NCI-H187 (cell line): ENCODE measurements around the gene REPS2.

Experiments used
- DNase-seq, 2 experiments: peaks; one replicate each; lab custom pipeline; 2025; lab: John Stamatoyannopoulos, UW

REPS2 gene

GRCh38 chrX:17000751-17001150, 54.3 kb downstream of the REPS2 start:
- DNase-seq = no peak

DNA sequence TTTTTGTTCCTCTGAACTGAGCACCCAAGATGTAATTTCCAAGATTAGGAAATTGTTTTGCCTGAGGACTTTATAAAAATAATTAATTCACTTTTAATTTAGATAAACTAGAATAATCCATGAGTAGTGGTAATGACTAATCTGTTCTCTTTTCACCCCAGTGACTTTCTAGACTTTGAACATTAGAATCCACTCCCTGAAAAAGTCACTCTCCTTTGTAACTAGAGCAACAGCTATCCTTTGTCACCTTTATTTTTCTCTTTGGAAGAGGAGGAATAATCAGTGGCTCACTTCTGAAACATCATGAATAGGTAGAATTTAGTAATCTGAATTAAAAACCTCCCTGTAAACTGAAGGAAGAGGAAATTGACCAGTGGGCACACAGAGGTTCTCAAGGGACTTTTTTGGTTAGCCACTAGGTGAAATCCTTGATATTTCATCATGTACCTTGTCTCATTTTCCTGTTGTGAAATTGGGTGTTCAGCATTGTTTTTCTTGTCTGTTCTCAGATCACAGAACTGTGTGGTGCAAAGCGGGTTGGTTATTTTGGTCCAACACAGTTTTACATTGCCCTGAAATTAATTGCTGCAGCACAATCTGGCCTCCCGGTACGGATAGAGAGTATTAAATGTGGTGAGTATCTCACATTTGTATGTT, 59.4 kb downstream of the REPS2 start:
- DNase-seq = no peak

DNA sequence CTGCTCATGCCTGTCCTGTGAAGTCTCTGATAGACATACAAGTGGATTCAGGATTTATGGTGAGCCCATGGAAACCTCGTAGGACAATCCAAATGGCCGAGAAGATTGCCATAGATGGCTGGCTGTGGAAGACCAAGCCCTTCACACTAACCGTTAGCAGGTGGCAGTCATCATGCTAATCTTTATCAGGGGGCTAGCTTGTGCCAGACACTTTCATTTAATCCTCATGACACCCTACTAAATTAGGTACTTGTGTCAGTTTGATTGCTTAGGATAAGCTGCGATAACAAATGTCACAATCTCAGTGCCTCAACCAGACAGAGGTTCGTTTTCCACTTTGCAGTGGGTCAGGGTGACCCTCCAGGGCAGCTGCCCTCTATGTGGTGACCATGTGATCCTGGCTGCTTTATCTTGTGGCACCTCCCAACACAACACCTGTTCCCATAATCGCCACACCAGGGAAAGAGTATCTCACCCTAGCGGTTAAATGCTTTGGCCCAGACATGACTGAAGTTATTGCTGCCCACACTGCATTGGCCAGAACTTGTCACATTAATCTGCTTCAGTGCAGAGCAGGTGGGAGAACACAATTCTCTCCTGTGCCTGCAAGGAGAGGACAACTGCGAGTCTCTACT, 60.8 kb downstream of the REPS2 start:
- DNase-seq = no peak

- no peak for DNase-seq
Measured at GRCh38 chrX:17009856-17010625, 63.6 kb downstream of the REPS2 start.

DNA sequence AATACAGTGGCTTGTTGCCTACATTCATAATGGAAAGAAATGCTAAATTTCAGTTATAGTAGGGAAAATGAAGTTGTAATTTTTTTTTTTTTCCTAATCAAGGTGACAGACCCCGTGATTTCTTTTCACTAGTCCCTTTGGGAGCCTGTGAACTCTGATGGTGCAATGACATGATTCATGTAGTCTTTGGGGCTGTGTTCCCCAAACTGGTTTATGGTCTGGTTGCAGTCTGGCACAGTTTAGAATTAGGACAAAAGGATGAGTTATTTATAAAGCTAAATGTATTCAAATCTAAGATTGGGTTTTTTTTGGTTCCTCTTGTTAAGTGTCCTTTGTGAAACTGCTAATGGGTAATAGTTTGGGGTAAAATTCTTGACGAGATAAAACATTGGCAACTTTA, 66.0 kb downstream of the REPS2 start:
- no peak for DNase-seq

DNA sequence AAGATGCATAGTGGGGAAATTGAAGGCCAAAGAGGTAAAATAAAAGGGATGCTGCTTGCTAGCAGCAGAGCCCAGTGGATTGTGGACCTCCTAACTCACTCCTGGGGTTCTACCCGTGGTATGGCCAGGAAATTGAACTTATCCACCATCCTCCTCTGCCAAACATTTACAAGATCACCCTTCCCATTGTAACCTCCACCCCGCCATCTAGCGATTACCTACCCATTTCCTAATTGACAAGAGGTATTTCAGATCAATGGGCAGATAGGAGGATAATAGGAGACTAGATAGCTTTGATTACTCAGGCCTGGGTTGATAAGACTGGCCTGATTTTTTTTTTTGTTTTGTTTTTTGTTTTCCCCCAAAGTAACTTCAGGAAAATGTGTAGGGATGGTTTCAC, 67.8 kb downstream of the REPS2 start:
- DNase-seq = no peak

GRCh38 chrX:17017134-17017533, 70.7 kb downstream of the REPS2 start:
- DNase-seq = no peak

GRCh38 chrX:17020356-17020755, 73.9 kb downstream of the REPS2 start:
- DNase-seq = no peak

- DNase-seq = no peak
Measured at GRCh38 chrX:17020851-17021821, 74.7 kb downstream of the REPS2 start.

DNA sequence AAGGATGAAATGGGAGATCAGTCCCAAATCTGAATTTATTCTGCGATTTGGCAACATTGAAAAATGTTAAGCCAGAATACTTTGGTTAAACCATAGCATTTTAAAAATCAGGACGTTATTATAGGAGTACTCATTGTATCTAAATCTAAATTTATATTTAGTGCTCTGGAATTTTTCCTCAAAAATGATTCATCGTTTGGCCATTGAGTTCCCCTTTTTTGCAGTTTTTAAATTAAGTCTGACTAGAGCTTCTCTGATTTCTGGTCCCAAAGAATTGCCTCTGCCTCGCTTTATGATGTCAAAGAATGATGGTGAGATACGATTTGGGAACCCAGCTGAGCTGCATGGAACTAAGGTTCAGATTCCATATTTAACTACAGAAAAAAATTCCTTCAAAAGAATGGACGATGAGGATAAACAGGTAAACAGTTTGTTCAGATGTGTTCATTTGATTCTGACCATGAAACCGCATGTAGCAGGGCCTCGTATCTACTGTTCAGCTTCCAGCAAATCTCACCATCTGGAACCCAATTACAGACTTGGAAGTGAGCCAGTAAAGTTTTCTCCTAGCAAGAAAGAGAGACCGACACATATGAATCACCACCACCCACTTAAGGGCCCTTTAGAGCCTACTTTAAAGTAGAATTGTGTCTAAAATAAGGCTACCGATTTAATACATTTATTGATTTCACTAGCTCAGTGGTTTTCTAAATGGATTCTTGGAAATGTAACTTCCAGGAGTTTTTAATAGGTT, 75.6 kb downstream of the REPS2 start:
- DNase-seq = peak in 1 of 2 experiments; percentile 34

DNA sequence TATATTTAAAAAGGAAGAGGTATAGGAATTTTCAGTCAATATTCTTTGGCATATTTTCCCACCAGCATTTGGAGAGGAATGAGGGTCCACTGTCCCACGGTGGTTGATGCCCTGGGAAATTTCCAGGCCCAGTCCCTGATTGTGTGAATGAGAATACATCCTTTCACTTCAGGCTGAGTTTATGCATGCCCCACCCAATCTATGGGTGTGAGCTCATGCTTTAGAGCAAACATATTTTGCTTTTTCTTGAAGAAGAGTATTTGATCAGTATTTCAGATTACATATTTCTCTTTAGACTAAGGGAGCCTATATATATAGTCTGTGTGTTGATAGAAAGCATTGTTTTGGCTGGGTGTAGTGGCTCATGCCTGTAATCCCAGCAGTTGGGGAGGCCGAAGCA, 77.2 kb downstream of the REPS2 start:
- no peak for DNase-seq

DNA sequence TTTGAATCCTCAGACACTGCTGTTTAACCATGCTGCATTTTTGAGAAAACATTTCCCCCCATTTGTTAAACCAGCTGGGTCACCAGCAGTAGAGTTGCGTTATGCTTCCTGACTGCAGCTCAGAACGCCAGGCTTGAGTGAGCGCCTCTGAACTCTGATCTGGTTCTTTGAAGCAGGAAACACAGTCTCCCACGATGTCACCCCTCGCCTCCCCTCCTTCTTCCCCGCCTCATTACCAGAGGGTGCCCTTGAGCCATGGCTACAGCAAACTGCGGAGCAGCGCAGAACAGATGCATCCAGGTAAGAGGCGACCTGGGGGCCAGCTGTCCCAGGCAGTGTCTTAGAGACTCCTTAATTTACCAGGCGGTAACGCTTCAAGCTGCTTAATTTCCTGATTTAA, 78.4 kb downstream of the REPS2 start:
- DNase-seq = no peak

DNA sequence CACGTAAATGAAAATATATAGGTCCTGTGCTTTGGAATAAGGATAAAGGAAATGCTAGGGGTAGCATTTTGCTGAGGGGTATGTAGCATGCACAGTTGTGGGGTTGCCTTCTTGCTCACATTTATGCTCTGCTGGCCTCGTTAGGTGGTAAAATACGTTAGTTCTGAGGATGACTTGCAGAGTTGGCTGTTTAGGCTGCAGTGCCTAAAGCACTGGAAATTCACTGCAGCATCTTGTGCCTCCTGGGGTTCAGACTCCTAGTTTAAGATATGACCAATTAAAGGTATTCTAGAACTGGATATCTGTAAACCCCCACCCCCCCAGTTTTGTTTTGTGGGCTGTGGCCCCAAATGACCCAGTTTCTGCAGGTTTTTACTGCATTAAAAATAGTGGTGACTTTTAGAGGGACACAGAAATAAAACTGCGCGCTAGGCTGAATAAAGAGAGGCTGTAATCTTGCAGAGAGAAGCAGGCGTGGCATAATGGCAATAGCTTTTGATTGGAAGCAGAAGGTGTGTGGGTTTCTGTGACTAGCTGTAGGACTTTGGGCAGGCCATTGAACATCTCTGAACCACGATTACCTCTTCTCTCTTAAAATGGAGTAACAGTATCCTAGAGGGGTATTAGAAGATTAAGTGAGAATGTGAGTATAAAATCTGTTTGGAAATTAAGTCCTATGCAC, 79.3 kb downstream of the REPS2 start:
- DNase-seq = no peak

- DNase-seq = no peak
Measured at GRCh38 chrX:17027931-17028330, 81.5 kb downstream of the REPS2 start.

DNA sequence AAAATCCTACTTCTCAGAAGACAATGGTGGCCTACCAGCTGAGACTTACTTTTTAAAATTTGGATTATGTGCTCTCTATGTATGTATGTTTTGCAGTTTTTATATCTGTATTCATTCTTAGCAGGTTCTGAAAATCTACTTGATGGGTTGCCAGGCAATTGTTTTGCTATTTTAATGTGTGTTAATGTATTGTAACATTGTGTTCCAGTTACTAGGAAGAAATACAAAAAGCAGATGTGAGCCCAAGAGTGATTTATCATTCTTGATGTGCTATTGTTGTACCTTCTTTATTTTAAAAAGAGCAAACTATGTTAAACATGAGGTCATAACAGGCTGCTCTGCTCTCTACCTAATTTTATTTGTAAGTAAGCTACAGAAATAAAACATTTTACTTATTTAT, 81.9 kb downstream of the REPS2 start:
- DNase-seq = no peak

DNA sequence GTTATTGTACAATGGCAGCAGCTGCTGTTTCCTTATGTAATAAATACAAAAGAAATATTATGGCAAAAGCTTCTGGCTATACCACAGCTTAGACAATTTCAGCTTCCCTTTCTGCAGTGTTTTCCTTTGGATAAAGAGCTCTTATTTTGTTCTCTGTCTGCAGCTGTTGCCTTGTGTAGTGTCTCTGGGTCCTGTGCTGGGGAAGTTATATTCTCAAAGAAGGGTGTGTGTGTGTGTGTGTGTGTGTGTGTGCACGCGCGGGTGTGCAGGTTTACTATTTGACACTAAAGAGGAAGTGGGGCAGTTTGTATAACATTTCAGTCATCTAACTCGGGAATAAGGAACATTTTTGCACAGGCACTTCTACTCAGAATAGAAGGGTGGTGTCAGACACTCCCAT, 83.6 kb downstream of the REPS2 start:
- no peak for DNase-seq

DNA sequence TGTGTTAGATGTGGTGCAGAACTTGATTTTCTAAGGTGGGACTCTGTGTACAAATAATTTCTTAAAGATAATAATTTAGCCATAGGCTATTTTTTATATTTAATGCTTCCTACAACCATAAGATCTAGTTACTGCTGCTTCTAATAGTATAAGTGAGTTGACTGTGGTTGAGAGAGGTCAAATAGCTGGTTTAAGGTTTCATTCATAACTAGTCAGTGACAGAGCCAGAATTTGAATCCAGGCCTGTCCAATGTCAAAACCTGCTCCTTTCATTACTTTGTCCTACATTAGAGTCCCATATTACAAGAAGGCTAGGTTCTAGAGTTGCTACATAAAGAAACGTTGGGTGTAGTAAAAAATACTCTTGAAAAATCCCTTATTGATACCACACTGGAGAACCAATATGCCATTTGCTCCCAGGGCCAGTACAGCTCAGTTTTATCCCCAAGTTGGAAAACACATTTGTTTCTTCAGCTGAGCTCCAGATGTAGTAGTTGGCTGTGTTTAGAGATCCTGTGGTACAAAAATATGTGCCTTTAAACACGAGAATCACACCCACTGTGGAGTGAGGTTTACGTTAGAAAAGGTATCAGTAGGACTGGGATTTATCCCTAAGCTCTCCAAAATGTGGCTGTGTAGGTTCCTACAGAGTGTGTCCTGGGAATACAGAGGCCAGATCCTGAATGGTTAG, 84.3 kb downstream of the REPS2 start:
- no peak for DNase-seq

- DNase-seq = no peak
Measured at GRCh38 chrX:17031827-17032226, 85.4 kb downstream of the REPS2 start.

- no peak for DNase-seq
Measured at GRCh38 chrX:17032351-17032750, 85.9 kb downstream of the REPS2 start.

DNA sequence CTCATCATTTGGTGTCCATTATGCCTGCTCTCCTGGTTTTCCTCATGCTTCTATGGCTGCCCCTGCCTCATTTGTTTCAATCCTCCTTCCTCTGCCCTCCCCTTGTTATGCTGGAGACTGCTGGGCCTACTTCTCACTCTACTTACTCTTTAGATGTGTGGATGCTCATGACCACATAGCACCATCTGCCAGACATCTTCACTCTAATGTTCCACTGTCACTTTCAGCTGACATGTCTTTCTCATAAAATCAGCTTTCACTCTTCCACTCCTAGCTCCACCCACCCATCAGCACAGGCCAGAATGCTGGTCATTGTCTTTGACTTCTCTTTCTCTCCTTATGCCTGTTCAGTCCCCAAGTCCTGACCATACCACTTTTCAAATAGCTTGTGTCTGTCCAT, 86.8 kb downstream of the REPS2 start:
- DNase-seq = no peak
